Activated gamma-delta T cell treated with anti-CD3 and anti-CD28 coated beads, Interleukin-2, amount 50 U/mL, for 16 hours (primary cell): Measurements from ENCODE around the gene ZNF208.
A peak's percentile ranks its signal among the peaks of the same experiment; 100 is the strongest.
"Not testable (repeated sequence)": the region's sequence is repeated elsewhere in the genome, so short reads cannot be mapped to it uniquely, and the experiment has no call there.

Source experiments
- DNase-seq: peaks from one replicate; pipeline ENCODE4 v3.0.0-alpha.2; 2020; ENCODE audit warnings: low read depth

Gene ZNF208

GRCh38 chr19:22010437-22011143, at the start of gene ZNF208:
Gene ZNF208, minus strand, starts transcription at chr19:22010943. Its CDS starts 149 bp downstream, at chr19:22010794.
- not testable (repeated sequence) for DNase-seq

- DNase-seq = no peak
These were observed 41.9 kb upstream of the ZNF208 start for GRCh38 chr19:22052644-22053013.

GRCh38 chr19:22041151-22041550, 30.4 kb upstream of the ZNF208 start:
- DNase-seq = not testable (repeated sequence)

- DNase-seq = no peak
These were observed 19.9 kb upstream of the ZNF208 start for GRCh38 chr19:22030680-22031079.

- DNase-seq = no peak
These were observed 15.9 kb upstream of the ZNF208 start for GRCh38 chr19:22026687-22027086.

- DNase-seq = not testable (repeated sequence)
These were observed 14.8 kb upstream of the ZNF208 start for GRCh38 chr19:22025539-22025938.

GRCh38 chr19:21970466-21970865, 40.3 kb downstream of the ZNF208 start:
- no peak for DNase-seq

GRCh38 chr19:21947775-21948174, 63.0 kb downstream of the ZNF208 start:
- DNase-seq = no peak

- DNase-seq = no peak
These were observed 70.1 kb downstream of the ZNF208 start for GRCh38 chr19:21940684-21941083.

GRCh38 chr19:21934593-21934992, 76.2 kb downstream of the ZNF208 start:
- no peak for DNase-seq

GRCh38 chr19:21934131-21934530, 76.6 kb downstream of the ZNF208 start:
- no peak for DNase-seq

- no peak for DNase-seq
These were observed 88.5 kb downstream of the ZNF208 start for GRCh38 chr19:21922276-21922675.

- DNase-seq = no peak
These were observed 89.0 kb downstream of the ZNF208 start for GRCh38 chr19:21921691-21922180.

- DNase-seq = no peak
These were observed 95.3 kb downstream of the ZNF208 start for GRCh38 chr19:21915411-21915810.

GRCh38 chr19:21912654-21913053, 98.1 kb downstream of the ZNF208 start:
- no peak for DNase-seq

- no peak for DNase-seq
These were observed 100.4 kb downstream of the ZNF208 start for GRCh38 chr19:21910318-21910717.

- DNase-seq = no peak
These were observed 102.7 kb downstream of the ZNF208 start for GRCh38 chr19:21908066-21908465.

- DNase-seq = no peak
These were observed 103.2 kb downstream of the ZNF208 start for GRCh38 chr19:21907516-21907915.

GRCh38 chr19:21902571-21902970, 108.2 kb downstream of the ZNF208 start:
- no peak for DNase-seq

- no peak for DNase-seq
These were observed 108.9 kb downstream of the ZNF208 start for GRCh38 chr19:21901861-21902260.

- DNase-seq = no peak
These were observed 110.3 kb downstream of the ZNF208 start for GRCh38 chr19:21900401-21900800.

- DNase-seq = no peak
These were observed 119.7 kb downstream of the ZNF208 start for GRCh38 chr19:21891086-21891485.

GRCh38 chr19:21890017-21890416, 120.7 kb downstream of the ZNF208 start:
- peak; percentile 5 for DNase-seq

GRCh38 chr19:21885516-21885915, 125.2 kb downstream of the ZNF208 start:
- not testable (repeated sequence) for DNase-seq
